Activated naive CD8-positive, alpha-beta T cell treated with anti-CD3 and anti-CD28 coated beads, Interleukin-2, amount 10 ng/mL, durations not matched to agents 7 days and 5 days (primary cell): ENCODE measurements around the gene ANO2. TPM values are rescaled to one million over a fixed set of nuclear protein-coding genes. Genes with fewer than 3 reads are reported as not detected.

Experiments
- ATAC-seq: fragments of 150-1000 bp; cut with Tn5 transposase; one replicate; pipeline ENCODE4 v1.10.0; 2021; ENCODE audit warnings: low read depth, moderate library complexity
- POLR2A ChIA-PET: fragments of 350-600 bp; sonication (Branson Sonifier 250); formaldehyde crosslinking; loops from one replicate; lab custom pipeline; 2021; ENCODE audit warnings: antibody characterized with exemption; lab: Charles Lee
- DNase-seq: peaks from one replicate; pipeline ENCODE4 v3.0.0; 2021
- H3K27ac Mint-ChIP-seq: one replicate; pipeline ENCODE4 v1.8.0; 2022; ENCODE audit warnings: mild to moderate bottlenecking, mixed read lengths
- H3K27me3 Mint-ChIP-seq: one replicate; pipeline ENCODE4 v1.8.0; 2022; ENCODE audit warnings: mild to moderate bottlenecking, moderate library complexity, mixed read lengths
- H3K36me3 Mint-ChIP-seq: one replicate; pipeline ENCODE4 v1.8.0; 2021; ENCODE audit warnings: mild to moderate bottlenecking, mixed read lengths
- H3K4me1 Mint-ChIP-seq: one replicate; pipeline ENCODE4 v1.8.0; 2021; ENCODE audit warnings: mixed read lengths
- H3K4me3 Mint-ChIP-seq: one replicate; pipeline ENCODE4 v1.8.0; 2022; ENCODE audit warnings: mild to moderate bottlenecking, moderate library complexity, mixed read lengths
- H3K9me3 Mint-ChIP-seq: one replicate; pipeline ENCODE4 v1.8.0; 2021; ENCODE audit warnings: mixed read lengths
- total RNA-seq, 2 experiments: library from RNA; stranded (reverse); gene quantifications; one replicate each; pipeline ENCODE4 v1.2.3, GENCODE V29; 2021

ANO2 gene
- total RNA-seq, 2 experiments from 2014 or later = not detected

DNA sequence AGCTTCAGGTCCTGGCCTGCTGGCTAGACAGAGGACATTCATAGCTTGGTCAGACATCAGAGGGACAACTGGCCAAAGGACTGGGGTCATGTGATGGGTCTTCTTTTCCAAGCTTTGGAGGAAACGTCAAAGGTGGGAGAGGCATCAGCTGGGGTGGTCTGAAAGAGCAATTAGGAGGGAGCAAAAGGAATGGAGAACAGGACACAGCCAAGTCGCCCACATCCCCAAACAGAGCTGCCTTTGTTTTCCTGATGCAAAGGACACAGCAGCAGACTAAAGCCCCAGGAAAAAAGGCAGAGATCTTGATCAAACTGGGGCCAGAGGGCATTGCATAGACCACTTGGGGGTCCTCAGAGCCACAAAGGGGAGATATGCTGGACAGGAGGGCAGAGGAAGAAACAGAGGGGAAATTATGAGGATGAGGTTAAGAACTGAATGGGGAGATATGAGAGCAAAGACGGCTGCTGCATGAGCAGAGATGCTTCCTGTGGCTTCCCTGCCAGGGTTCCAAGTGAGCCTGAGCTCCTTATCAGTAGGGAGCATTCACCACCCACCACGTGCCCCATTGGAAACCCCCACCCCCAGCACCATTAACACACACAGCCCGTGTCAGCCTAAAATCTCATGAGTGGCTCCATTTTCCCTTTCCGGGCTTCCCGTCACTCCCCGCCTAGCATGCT, 62.4 kb downstream of the ANO2 start:
- Mint-ChIP-seq H3K27ac (no peak overlapping the region), H3K4me1 (peaks cover 4% of the 10 kb centered on the region)

DNA sequence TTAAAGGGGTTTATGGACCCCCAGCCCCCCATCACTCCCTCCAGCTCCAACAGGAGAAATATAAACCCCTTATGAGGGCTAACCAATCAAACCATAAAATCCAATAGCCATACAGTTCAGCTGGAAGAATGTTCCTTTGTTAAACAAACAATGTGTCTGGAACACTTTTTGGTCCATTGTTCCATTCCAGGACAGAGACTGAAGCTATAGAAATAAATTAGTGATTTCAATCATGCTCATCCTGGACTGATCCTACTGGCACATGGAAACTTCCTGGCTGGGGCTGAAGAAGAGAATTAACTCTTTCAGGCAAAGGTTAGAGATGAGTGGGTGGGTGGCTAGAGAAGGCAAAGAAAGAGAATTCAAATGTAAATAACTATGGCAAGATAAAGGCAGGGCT, 63.4 kb downstream of the ANO2 start:
- H3K27ac Mint-ChIP-seq = no peak overlapping the region
- no peak for DNase-seq
- H3K4me1 Mint-ChIP-seq = no peaks in the 10 kb centered on the region
- H3K36me3 Mint-ChIP-seq = no peaks in the 10 kb centered on the region
- POLR2A ChIA-PET = no interaction called here
- H3K27me3 Mint-ChIP-seq = peaks cover 16% of the 10 kb centered on the region
- no peak for ATAC-seq
- no peaks in the 10 kb centered on the region for H3K9me3 Mint-ChIP-seq
- no peak overlapping the region for H3K4me3 Mint-ChIP-seq

More for the DNA sequence above, 62.4 kb downstream of the ANO2 start:
- DNase-seq = no peak
- H3K9me3 Mint-ChIP-seq = no peaks in the 10 kb centered on the region
- H3K4me3 Mint-ChIP-seq = no peak overlapping the region
- H3K27me3 Mint-ChIP-seq = peaks cover 20% of the 10 kb centered on the region
- H3K36me3 Mint-ChIP-seq = no peaks in the 10 kb centered on the region
- POLR2A ChIA-PET = interaction anchor here (0.7 kb wide), 1 partner anchor 933 kb away, joined by 3 read pairs; no protein-coding TSS in a partner anchor
- ATAC-seq = no peak

DNA sequence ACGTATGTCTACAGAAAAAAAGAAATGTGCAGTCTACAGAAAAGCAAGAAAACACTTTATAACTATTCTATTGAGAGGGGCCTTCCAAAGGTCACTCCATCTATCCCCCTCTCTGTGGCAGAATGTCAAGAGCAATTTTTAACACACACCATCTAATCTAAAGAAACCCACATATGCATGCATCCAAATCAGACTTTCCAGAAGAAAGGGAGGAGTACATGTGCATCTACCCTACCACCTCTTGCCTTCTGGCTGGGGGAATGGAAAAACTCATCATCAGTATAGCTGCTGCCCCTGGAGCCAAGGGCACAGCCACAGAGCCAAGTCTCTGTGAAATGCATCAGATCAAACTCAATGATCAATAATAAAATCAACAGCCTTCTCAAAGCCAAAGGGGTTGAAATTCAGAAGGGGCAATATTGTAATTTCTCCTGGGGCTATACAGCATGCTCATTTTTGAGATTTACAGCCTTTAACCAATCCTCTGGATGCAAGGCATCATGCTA, 63.9 kb downstream of the ANO2 start:
- POLR2A ChIA-PET = no interaction called here
- H3K9me3 Mint-ChIP-seq = no peaks in the 10 kb centered on the region
- ATAC-seq (no peak), DNase-seq (no peak)
- no peak overlapping the region for H3K27ac Mint-ChIP-seq
- no peaks in the 10 kb centered on the region for H3K4me1 Mint-ChIP-seq
- H3K4me3 Mint-ChIP-seq = no peak overlapping the region
- H3K27me3 Mint-ChIP-seq = peaks cover 13% of the 10 kb centered on the region
- no peaks in the 10 kb centered on the region for H3K36me3 Mint-ChIP-seq

DNA sequence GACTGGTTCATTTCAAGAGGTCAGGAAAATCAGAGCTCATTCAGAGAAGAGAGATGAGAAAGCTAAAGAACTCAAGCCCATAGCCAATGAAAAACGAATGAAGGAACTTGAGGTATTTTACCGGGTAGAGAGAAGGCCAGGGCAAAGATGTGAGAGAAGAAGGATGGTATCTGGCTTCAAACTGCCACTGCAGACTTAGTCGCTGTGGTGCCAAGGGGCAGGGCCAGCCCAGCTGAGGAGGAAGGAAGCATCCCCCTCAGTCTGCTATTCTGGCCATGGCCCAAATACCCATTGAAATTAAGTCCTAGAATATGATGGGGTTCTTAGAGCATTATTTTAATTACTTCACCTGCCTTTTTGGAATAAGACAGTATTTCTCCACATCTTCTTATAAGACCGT, 69.2 kb downstream of the ANO2 start:
- ATAC-seq (no peak), DNase-seq (no peak)
- H3K27ac Mint-ChIP-seq = no peak overlapping the region
- no peaks in the 10 kb centered on the region for H3K9me3 Mint-ChIP-seq
- H3K4me3 Mint-ChIP-seq = no peak overlapping the region
- no peaks in the 10 kb centered on the region for H3K27me3 Mint-ChIP-seq
- H3K4me1 Mint-ChIP-seq = no peaks in the 10 kb centered on the region
- H3K36me3 Mint-ChIP-seq = no peaks in the 10 kb centered on the region
- POLR2A ChIA-PET = no interaction called here

DNA sequence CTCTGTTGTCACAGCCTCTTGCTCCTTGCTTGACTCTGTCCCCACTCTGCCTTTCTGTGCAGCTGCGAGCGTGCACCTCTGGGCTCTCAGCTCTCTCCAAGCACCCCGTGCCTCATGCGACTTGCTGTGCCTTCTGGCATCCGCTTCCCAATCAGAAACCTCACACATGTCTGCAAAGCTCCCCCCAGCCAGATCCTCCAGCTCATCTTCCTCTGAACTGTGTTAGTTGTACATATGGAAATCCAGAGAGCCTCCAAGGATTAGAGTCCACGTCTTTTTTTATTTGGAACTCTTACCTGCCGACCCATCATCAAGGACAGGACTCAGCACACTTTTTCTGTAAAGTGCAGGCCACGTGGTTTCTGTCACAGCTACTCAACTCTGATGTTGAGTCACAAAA, 70.5 kb downstream of the ANO2 start:
- H3K4me1 Mint-ChIP-seq = no peaks in the 10 kb centered on the region
- no peak overlapping the region for H3K4me3 Mint-ChIP-seq
- H3K27ac Mint-ChIP-seq = no peak overlapping the region
- DNase-seq = no peak
- no peak for ATAC-seq
- no peaks in the 10 kb centered on the region for H3K27me3 Mint-ChIP-seq
- H3K9me3 Mint-ChIP-seq = no peaks in the 10 kb centered on the region
- POLR2A ChIA-PET = no interaction called here
- H3K36me3 Mint-ChIP-seq = no peaks in the 10 kb centered on the region

DNA sequence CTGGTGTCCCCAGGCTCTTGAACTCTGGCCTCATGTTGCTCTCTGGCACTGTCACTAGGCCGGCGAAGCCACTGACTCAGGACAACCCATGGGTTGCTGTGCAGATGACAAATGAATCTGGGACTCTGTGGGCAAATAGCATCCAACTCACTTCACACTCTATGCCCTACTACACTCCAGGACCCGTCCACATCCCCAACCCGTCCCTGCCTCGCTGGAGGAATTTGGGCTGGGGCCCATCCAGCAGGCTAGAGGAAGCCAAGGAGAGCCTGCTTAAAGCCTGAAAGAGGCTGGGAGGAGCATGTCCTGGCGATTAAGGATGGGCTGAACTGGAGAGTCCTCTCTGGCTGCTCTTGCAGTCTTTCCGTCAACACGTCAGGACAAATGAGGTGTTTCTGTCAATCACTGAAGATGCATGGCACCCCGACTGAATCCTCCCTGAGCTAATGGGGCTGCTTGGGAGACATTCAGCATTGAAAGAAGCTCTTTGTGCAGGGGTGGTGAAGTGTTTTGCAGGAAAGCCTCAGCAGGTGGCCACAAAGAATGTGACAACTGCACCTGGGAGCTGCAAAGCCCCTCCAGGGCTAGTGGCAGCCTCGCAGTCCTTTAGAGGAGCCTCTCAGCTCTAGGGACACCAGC, 71.7 kb downstream of the ANO2 start:
- H3K27ac Mint-ChIP-seq = no peak overlapping the region
- no peak for DNase-seq
- POLR2A ChIA-PET = no interaction called here
- no peaks in the 10 kb centered on the region for H3K27me3 Mint-ChIP-seq
- H3K36me3 Mint-ChIP-seq = no peaks in the 10 kb centered on the region
- H3K9me3 Mint-ChIP-seq = no peaks in the 10 kb centered on the region
- H3K4me1 Mint-ChIP-seq = no peaks in the 10 kb centered on the region
- H3K4me3 Mint-ChIP-seq = no peak overlapping the region
- no peak for ATAC-seq

DNA sequence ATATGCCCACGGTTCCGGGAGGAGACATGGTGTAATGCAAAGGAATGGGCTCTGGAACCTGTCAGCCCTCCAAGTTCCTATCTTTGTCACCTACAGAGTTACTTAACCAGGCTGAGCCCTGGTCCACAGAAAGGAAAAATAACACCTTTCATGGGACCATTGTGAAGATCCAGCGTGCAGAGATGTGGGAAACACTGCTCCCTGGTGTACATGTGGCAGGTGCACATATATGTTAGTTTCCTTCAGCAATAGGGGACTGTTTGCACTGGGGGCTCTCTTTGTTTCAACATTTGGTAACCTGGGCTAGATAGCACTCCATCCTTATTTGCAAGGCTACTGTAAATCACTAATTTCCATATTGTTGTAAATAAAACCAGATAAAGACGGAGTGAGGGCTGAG, 72.3 kb downstream of the ANO2 start:
- Mint-ChIP-seq H3K4me1 (no peaks in the 10 kb centered on the region), H3K9me3 (no peaks in the 10 kb centered on the region), H3K27me3 (no peaks in the 10 kb centered on the region), H3K27ac (no peak overlapping the region), H3K4me3 (no peak overlapping the region), H3K36me3 (no peaks in the 10 kb centered on the region)
- DNase-seq = no peak
- ATAC-seq = no peak
- POLR2A ChIA-PET = no interaction called here

DNA sequence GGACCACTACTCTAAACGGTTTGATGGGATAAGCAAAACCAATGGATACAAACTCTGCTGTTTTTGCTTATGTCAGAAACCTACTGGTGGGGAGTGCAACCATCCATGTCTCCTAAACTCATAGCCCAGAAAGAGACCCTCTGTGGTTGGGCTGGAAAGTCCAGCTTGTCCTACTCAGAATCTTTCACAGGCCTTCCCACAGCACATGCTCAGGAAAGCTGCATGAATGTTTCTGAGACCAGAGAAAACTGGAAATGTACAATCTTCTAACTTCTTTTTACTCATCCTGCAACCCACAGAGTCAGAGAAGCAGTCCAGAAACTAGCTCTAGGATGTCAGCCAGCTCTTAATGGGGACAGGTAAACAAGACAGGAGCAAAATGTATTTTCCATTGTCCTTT, 73.3 kb downstream of the ANO2 start:
- Mint-ChIP-seq H3K27me3 (no peaks in the 10 kb centered on the region), H3K4me3 (no peak overlapping the region), H3K27ac (no peak overlapping the region), H3K4me1 (no peaks in the 10 kb centered on the region), H3K36me3 (no peaks in the 10 kb centered on the region), H3K9me3 (no peaks in the 10 kb centered on the region)
- POLR2A ChIA-PET = no interaction called here
- ATAC-seq (no peak), DNase-seq (no peak)

DNA sequence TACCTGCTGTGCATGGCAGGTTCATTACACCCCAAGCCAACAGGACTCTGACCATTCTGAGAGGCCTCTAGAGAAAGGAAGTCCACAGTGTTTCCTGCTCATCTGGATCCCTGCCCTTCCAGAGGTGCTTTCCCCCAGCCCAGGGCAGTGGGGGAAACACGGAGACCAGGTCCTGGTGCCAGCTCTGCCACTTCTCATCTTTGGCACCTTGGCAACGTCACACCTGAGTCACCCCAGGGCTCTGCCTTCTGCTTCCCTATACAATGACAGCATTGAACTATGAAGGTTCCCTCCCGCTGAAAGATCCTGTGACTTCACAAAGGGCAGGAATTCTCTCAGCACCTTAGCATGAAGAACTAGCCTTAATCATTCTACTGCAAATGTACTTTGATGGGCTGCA, 74.9 kb downstream of the ANO2 start:
- ATAC-seq (no peak), DNase-seq (no peak)
- H3K4me3 Mint-ChIP-seq = no peak overlapping the region
- no peaks in the 10 kb centered on the region for H3K27me3 Mint-ChIP-seq
- POLR2A ChIA-PET = no interaction called here
- no peaks in the 10 kb centered on the region for H3K36me3 Mint-ChIP-seq
- no peaks in the 10 kb centered on the region for H3K9me3 Mint-ChIP-seq
- H3K27ac Mint-ChIP-seq = no peak overlapping the region
- no peaks in the 10 kb centered on the region for H3K4me1 Mint-ChIP-seq

DNA sequence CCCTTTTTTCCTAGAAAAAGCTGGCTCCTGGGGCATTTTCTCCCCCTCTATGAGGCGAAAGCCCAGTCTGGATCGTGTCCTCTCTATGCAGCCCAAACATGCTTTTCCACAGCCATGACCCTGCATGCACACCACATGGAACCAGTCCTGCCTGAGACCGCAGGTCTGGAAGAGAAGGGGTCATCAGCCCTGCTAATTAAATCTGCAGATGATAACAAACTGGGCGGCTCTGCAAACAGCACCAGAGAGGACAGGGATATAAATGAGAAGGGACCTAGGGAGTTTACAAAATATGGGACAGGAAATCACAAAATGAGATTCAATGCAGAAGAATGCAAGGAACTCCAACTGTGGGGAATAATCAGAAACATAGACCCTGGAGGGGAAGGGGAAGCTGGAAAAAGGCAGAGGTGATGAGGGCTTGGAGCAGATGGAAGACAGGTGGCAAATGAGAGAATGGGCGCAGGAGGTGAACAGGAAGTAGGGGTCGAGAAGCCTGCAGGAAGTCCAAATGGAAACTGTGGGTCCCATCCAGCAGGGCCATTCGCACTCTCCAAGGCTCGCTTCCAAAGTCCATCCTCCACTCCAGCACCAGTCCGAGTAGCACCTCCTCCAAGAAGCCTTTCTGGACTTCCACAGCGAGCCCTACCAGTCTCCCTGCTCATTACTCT, 76.3 kb downstream of the ANO2 start:
- no peak overlapping the region for H3K27ac Mint-ChIP-seq

DNA sequence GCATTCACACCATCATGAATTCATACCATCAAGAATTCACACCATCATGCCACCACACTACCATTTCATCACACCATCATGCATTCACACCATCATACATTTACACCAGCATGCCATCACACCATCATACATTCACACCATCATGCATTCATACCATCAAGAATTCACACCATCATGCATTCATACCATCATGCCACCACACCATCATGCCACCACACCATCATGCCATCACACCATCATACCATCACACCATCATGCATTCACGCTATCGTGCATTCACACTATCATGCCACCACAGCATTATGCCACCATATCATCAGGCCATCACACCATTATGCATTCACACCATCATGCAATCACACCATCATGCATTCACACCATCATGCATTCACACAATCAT, 79.7 kb downstream of the ANO2 start:
- H3K4me3 Mint-ChIP-seq = no peak overlapping the region
- H3K4me1 Mint-ChIP-seq = no peaks in the 10 kb centered on the region
- POLR2A ChIA-PET = no interaction called here
- H3K9me3 Mint-ChIP-seq = no peaks in the 10 kb centered on the region
- H3K36me3 Mint-ChIP-seq = no peaks in the 10 kb centered on the region
- H3K27me3 Mint-ChIP-seq = no peaks in the 10 kb centered on the region
- DNase-seq (no peak), ATAC-seq (no peak)
- no peak overlapping the region for H3K27ac Mint-ChIP-seq

More for the DNA sequence above, 76.3 kb downstream of the ANO2 start:
- no peaks in the 10 kb centered on the region for H3K9me3 Mint-ChIP-seq
- H3K4me1 Mint-ChIP-seq = no peaks in the 10 kb centered on the region
- POLR2A ChIA-PET = no interaction called here
- H3K4me3 Mint-ChIP-seq = no peak overlapping the region
- no peak for ATAC-seq
- DNase-seq = no peak
- no peaks in the 10 kb centered on the region for H3K36me3 Mint-ChIP-seq
- no peaks in the 10 kb centered on the region for H3K27me3 Mint-ChIP-seq

DNA sequence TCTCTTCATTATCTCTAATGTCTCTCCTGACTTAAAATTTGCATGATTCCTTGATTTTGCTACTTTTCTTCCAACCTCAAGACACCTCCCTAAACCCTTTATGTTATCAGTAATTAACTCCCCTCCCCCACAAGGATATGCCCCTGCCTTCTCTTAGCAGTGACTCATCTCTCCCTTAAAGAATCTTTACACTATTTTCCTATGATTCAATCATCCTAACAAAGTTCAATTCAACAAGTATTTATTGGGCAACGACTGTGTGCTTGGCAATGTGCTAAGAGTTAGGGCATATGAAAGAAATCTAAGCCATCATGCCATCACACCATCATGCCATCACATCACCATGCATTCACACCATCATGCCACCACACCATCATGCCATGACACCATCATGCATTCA, 80.1 kb downstream of the ANO2 start:
- no peak for ATAC-seq

DNA sequence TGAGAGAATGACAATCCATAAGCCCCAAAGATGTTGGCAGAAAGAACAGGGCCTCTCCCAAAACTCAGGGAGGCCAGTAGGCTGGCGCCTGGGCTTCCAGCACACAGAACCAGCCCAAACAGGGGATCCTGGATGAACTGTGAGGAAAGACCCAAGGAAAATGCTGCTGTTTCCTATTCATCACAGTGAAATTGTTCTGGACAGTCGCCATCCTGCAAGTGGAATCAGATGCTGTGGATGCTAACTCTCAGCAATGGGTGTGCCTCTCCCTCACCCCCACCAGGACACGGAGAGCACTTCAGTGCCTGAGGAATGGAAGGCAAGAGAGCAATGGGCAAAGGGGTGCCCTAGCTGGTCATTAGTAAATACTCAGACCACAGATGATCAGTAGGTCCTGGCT, 80.8 kb downstream of the ANO2 start:
- no peak overlapping the region for H3K4me3 Mint-ChIP-seq
- no peaks in the 10 kb centered on the region for H3K4me1 Mint-ChIP-seq
- no peaks in the 10 kb centered on the region for H3K27me3 Mint-ChIP-seq
- ATAC-seq (no peak), DNase-seq (no peak)
- H3K36me3 Mint-ChIP-seq = no peaks in the 10 kb centered on the region
- no peak overlapping the region for H3K27ac Mint-ChIP-seq
- no peaks in the 10 kb centered on the region for H3K9me3 Mint-ChIP-seq
- POLR2A ChIA-PET = no interaction called here

More for the DNA sequence above, 80.1 kb downstream of the ANO2 start:
- no peaks in the 10 kb centered on the region for H3K4me1 Mint-ChIP-seq
- H3K9me3 Mint-ChIP-seq = no peaks in the 10 kb centered on the region
- H3K27ac Mint-ChIP-seq = no peak overlapping the region
- no peak overlapping the region for H3K4me3 Mint-ChIP-seq
- no peaks in the 10 kb centered on the region for H3K27me3 Mint-ChIP-seq
- no peak for DNase-seq
- POLR2A ChIA-PET = no interaction called here
- H3K36me3 Mint-ChIP-seq = no peaks in the 10 kb centered on the region

DNA sequence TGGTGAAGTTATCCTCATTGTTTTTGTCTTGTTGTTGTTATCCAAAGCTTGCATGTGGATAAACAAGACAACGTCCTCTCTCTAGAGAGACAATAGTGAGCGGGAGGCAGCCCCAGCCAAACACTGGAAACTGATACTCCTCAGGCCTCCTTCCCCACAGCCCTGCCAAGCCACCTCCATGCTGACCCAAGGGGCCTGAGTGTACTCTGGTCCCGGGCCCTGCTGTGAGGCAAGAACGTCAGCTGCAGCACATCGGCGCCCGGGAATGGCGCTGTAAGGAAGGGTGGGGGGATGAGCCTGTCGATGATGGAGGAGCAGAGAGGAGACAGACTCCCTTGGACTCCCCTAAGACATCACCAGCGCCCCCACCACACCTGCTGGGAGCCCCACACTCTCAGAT, 83.6 kb downstream of the ANO2 start:
- H3K4me3 Mint-ChIP-seq = no peak overlapping the region
- H3K4me1 Mint-ChIP-seq = no peaks in the 10 kb centered on the region
- no peak overlapping the region for H3K27ac Mint-ChIP-seq
- no peaks in the 10 kb centered on the region for H3K36me3 Mint-ChIP-seq
- ATAC-seq = no peak
- no peak for DNase-seq
- POLR2A ChIA-PET = no interaction called here
- no peaks in the 10 kb centered on the region for H3K9me3 Mint-ChIP-seq
- H3K27me3 Mint-ChIP-seq = peaks cover 3% of the 10 kb centered on the region
